ENCODE data around the gene TF.

TF gene

DNA sequence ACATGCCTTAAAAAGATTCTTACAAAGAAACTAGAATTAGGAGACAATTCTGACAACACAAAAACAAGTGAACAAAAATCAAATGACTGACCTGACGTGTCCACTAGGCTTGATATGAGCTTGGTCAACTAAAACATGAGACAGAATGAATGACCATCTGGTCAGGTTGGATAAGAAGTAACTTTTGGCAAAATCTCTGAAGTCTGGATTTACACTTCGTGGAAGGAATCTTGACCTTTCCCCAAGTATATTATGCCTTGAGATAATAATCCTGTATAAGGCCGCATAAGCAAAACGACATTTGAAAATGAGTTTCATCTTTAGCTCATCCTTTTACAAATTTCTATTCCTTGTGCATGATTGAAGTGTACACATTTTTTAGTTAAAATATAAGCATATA, 1.1 kb upstream of the TF start:
- no peak overlapping the region for H3K9ac ChIP-seq
- no peaks in the 10 kb centered on the region for H3K9me3 ChIP-seq
- H3K27ac ChIP-seq: no peak overlapping the region
- H3K4me2 ChIP-seq: no peak overlapping the region
- TF ChIP-seq Cebpa-rat (IDR thresholded peaks at IDR 0.05): no peak
- H3K36me3 ChIP-seq: no peaks in the 10 kb centered on the region
- no peaks in the 10 kb centered on the region for H4K20me1 ChIP-seq
- no peak overlapping the region for H3K4me3 ChIP-seq
- H3K4me1 ChIP-seq: no peaks in the 10 kb centered on the region
- no peaks in the 10 kb centered on the region for H3K27me3 ChIP-seq

DNA sequence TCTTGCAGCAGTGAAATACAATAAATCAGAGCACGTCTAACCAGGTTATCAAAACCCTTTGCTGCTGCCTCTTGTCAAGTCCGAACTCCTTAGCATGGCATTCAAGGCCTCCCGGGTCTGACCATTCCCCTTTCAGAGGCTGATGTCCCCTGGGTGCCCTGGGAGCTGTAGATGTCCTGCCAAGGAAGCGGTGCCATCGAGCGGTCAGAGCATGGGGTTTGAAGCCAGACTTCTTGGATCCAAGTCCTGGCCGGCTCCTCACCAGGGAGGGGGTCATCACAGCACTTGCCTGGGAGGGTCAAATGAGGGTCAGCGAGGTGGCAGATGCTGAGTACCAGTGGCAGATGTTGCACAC, 496 bp downstream of the TF start:
- no peaks in the 10 kb centered on the region for H4K20me1 ChIP-seq
- H3K27ac ChIP-seq: no peak overlapping the region
- H3K9ac ChIP-seq: no peak overlapping the region
- H3K4me2 ChIP-seq: no peak overlapping the region
- no peak for TF ChIP-seq Cebpa-rat (IDR thresholded peaks at IDR 0.05)
- no peak overlapping the region for H3K4me3 ChIP-seq
- H3K9me3 ChIP-seq: no peaks in the 10 kb centered on the region
- no peaks in the 10 kb centered on the region for H3K4me1 ChIP-seq
- H3K27me3 ChIP-seq: no peaks in the 10 kb centered on the region
- H3K36me3 ChIP-seq: no peaks in the 10 kb centered on the region

DNA sequence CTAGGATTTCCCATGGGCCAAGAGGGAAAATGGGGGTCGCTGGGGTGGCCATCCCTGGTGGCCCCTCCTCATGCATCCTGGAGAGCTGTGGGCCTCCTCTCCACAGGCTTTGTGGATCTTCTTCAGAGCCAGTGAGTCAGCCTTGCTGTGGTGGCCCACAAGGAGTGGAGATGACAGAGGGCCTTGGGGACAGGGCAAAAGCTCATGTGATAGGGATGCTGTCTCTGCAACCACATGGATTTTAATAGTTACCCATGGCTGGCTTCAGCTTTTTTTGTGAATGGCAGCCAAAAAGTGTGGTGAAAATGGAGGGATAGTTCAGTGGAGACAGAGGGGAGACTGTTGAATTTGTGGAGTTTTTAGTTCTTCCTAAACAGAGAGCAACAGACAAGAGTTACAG, 1.2 kb downstream of the TF start:
- no peak for TF ChIP-seq Cebpa-rat (IDR thresholded peaks at IDR 0.05)
- Histone ChIP-seq H3K9ac (no peak overlapping the region), H3K4me2 (no peak overlapping the region), H3K27ac (no peak overlapping the region), H3K36me3 (no peaks in the 10 kb centered on the region), H3K4me3 (no peak overlapping the region), H3K27me3 (no peaks in the 10 kb centered on the region), H4K20me1 (no peaks in the 10 kb centered on the region), H3K9me3 (no peaks in the 10 kb centered on the region), H3K4me1 (no peaks in the 10 kb centered on the region)

DNA sequence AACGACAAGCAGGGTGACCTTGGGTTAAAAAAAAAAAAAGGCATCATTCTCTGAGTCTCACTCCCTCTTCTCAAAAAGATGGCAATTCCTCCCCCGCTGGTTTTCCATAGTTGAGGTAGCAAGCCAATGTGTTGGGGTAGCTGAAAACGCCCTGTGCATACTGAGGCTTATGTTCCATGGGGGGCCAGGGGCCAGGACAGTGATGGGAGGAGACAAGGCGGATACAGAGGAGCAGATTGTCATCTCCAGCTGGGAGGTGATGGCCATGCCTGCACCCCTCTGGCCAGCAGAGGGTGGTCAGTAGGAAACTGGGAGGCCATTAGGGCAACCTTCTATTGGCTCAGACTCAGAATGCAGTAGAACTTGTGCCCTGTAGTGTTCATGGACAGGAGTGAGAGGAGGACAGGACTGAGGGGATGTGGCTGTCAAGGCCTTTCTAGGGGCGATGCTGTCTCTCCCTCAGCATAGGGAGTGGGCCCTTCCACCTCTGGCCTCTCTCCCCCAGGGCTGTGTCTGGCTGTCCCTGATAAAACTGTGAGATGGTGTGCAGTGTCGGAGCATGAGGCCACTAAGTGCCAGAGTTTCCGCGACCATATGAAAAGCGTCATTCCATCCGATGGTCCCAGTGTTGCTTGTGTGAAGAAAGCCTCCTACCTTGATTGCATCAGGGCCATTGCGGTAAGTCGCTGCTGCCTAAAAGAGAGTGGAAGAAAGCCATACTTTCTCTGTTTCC, 1.9 kb downstream of the TF start:
- H4K20me1 ChIP-seq: no peaks in the 10 kb centered on the region
- H3K4me2 ChIP-seq: no peak overlapping the region
- no peak overlapping the region for H3K27ac ChIP-seq
- TF ChIP-seq Cebpa-rat (IDR thresholded peaks at IDR 0.05): no peak
- no peaks in the 10 kb centered on the region for H3K36me3 ChIP-seq
- H3K27me3 ChIP-seq: no peaks in the 10 kb centered on the region
- no peaks in the 10 kb centered on the region for H3K4me1 ChIP-seq
- H3K9ac ChIP-seq: no peak overlapping the region
- H3K9me3 ChIP-seq: no peaks in the 10 kb centered on the region
- no peak overlapping the region for H3K4me3 ChIP-seq

DNA sequence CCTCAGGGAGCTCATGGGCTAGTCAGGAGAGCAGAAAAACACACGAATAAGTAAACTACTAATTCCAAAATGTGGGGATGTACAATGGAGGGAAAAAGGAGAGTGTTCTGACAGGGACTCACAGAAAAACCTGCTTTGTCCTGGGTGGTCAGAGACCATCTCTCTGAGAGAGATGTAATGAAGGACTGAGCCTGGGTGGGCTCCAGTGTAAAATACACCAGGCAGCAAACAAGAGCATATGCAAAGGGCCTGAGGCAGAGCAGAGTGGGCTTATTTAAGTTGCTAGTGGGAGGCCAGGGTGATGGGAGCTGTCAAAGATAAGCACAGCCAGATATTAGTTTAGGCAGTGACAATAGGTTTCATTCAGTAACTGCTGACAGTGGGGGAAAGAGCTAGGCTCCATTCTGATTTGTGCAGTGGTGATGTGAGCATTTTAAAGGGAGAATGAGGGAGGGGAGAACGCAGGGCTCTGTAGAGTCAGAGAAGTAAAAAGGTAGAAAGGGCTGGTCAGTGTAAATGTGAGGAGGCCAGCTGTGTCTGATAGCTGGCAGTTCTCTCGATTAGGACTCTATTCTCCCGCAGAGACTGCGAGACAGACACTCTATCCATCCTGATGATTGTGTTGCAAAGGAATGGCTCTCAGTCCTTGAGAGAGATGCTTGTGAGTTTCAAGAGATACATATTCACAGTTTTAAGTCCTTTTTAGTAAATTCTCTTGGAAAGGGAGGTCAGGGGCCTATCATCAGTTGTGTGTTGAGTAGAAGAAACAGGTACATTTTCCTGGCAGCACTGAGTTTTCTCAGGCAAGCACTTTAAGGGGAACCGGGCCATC, 3.5 kb downstream of the TF start:
- Histone ChIP-seq H3K4me2 (no peak overlapping the region), H3K27me3 (no peaks in the 10 kb centered on the region), H3K9me3 (no peaks in the 10 kb centered on the region), H3K36me3 (no peaks in the 10 kb centered on the region), H4K20me1 (no peaks in the 10 kb centered on the region), H3K4me3 (no peak overlapping the region), H3K27ac (no peak overlapping the region), H3K4me1 (no peaks in the 10 kb centered on the region), H3K9ac (no peak overlapping the region)
- no peak for TF ChIP-seq Cebpa-rat (IDR thresholded peaks at IDR 0.05)

DNA sequence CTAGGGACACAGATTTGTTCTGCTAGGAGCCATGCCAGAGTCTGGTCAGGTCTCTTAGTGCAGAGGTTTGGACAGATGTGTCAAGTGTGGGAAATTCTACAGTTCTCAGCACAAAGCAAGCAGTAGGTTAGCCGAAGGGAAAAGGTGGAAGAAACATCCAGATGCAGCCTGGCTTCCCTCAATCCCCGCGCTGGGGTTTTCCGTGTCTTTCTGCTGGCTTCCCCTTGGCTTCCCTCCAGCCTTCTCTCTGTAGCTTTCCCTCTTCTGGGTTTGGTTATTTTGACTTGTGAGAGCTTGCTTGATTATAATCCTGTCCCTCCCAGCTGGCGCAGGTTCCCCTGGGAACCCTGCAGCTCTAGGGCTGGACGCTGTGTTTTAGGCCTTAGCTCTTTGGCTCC, 4.1 kb downstream of the TF start:
- Histone ChIP-seq H3K27me3 (no peaks in the 10 kb centered on the region), H3K27ac (no peak overlapping the region), H3K4me3 (no peak overlapping the region), H3K4me1 (no peaks in the 10 kb centered on the region), H3K36me3 (no peaks in the 10 kb centered on the region), H4K20me1 (no peaks in the 10 kb centered on the region), H3K4me2 (no peak overlapping the region), H3K9ac (no peak overlapping the region), H3K9me3 (no peaks in the 10 kb centered on the region)
- TF ChIP-seq Cebpa-rat (IDR thresholded peaks at IDR 0.05): no peak

DNA sequence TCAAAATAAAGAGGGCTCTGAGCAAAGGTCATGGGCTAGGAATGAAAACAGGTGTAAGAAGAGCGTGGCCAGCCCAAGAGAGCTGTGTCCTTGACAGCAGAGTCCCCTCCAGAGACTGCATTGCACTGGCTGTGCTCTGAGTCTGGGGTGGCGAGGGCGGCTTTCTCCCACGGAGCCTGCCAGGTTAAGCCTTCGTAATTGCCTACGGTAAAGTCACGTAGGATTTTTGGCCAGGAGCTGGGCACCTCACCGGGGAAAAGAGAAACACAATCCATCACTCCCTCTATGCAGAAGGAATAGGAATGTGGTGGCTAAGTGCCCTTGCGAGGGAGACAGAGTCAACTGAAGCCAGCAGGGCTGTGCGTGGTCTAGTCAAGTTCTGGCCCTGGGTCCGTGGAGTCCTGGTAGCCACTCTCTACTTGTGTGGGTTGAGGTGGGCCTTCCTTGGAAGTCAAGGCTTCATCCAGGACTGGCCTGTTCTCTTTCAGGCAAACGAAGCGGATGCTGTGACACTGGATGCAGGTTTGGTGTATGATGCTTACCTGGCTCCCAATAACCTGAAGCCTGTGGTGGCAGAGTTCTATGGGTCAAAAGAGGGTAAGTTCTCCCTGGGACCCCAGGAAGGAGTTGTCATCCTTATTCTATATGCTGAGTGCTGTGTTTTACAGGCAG, 7.0 kb downstream of the TF start:
- no peak overlapping the region for H3K4me2 ChIP-seq
- no peaks in the 10 kb centered on the region for H3K9me3 ChIP-seq
- no peak overlapping the region for H3K4me3 ChIP-seq
- no peak overlapping the region for H3K9ac ChIP-seq
- H3K36me3 ChIP-seq: no peaks in the 10 kb centered on the region
- H3K4me1 ChIP-seq: no peaks in the 10 kb centered on the region
- no peaks in the 10 kb centered on the region for H3K27me3 ChIP-seq
- H4K20me1 ChIP-seq: no peaks in the 10 kb centered on the region
- no peak for TF ChIP-seq Cebpa-rat (IDR thresholded peaks at IDR 0.05)
- no peak overlapping the region for H3K27ac ChIP-seq

DNA sequence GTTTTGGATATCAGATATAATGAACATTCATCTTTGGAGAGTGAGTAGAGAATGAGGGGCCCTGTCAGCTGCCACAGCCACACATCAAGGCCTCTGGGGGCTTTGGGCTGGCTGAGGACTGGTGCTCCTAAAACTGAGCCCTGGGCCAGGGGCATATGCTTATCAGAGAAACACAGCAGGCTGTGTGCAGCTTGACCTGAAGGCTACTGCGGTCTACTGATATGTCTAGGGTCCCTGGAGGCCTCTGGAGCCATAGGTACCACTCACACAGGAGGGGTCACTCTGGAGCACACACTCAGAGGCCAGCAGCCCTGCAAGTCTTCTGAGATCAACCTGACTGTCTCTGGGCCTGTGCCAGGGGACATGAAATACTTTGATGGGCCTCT, 7.6 kb downstream of the TF start:
- H3K27ac ChIP-seq: no peak overlapping the region
- H4K20me1 ChIP-seq: no peaks in the 10 kb centered on the region
- no peaks in the 10 kb centered on the region for H3K9me3 ChIP-seq
- H3K9ac ChIP-seq: no peak overlapping the region
- H3K4me3 ChIP-seq: no peak overlapping the region
- no peaks in the 10 kb centered on the region for H3K36me3 ChIP-seq
- no peak for TF ChIP-seq Cebpa-rat (IDR thresholded peaks at IDR 0.05)
- no peaks in the 10 kb centered on the region for H3K4me1 ChIP-seq
- no peaks in the 10 kb centered on the region for H3K27me3 ChIP-seq
- no peak overlapping the region for H3K4me2 ChIP-seq

DNA sequence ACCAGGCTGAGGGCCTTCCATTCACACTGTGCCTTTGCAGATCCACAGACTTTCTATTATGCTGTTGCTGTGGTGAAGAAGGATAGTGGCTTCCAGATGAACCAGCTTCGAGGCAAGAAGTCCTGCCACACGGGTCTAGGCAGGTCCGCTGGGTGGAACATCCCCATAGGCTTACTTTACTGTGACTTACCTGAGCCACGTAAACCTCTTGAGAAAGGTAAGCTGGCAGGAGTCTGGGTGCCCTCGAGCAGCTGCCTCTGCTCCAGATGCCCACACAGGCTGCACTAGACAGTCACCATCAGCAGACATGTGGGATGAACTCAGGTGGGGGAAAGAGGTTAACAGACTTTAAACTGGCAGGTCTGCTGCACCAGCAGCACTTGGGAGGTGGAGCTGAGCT, 8.3 kb downstream of the TF start:
- no peaks in the 10 kb centered on the region for H3K9me3 ChIP-seq
- no peaks in the 10 kb centered on the region for H3K4me1 ChIP-seq
- no peak overlapping the region for H3K9ac ChIP-seq
- TF ChIP-seq Cebpa-rat (IDR thresholded peaks at IDR 0.05): no peak
- H3K36me3 ChIP-seq: no peaks in the 10 kb centered on the region
- no peak overlapping the region for H3K4me3 ChIP-seq
- no peak overlapping the region for H3K4me2 ChIP-seq
- H3K27me3 ChIP-seq: no peaks in the 10 kb centered on the region
- no peaks in the 10 kb centered on the region for H4K20me1 ChIP-seq
- H3K27ac ChIP-seq: no peak overlapping the region

Data from BLaER1 (cell line).